GM12873 (cell line): Measurements from ENCODE around the gene FANCE.

Source experiments
- CTCF ChIP-seq: IDR thresholded peaks from 2 replicates; pipeline ENCODE4 v1.5.1; 2012; ENCODE audit warnings: low read depth, mild to moderate bottlenecking, moderate library complexity, low read length, control low read depth; ENCODE audit not compliant: insufficient read depth; ENCODE audit errors: missing control alignments

The FANCE gene

DNA sequence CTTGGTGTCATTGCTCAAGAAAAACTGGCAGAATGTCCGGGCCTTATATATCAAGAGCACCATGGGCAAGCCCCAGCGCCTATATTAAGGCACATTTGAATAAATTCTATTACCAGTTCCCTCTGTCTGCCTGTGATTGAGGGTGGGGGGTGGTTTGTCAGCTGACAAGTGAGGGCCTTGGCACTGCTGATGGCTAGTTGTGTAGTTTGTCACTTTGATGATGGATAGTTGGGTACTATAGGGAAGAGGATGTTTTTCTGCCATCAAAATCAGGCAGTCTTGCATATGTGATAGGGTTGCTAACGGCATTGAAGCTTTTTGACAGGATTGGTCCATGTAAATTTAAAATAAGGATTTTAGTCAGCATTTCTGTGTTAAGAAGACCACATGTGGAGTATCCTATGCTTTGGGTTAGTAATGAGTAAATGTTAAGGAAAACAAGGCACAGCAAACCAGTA, 18.6 kb downstream of the FANCE start:
- TF ChIP-seq CTCF: no peak

GRCh38 chr6:35471836-35472345, 19.8 kb downstream of the FANCE start:
- TF ChIP-seq CTCF: no peak

GRCh38 chr6:35473075-35473849, 21.1 kb downstream of the FANCE start:
- no peak for TF ChIP-seq CTCF

DNA sequence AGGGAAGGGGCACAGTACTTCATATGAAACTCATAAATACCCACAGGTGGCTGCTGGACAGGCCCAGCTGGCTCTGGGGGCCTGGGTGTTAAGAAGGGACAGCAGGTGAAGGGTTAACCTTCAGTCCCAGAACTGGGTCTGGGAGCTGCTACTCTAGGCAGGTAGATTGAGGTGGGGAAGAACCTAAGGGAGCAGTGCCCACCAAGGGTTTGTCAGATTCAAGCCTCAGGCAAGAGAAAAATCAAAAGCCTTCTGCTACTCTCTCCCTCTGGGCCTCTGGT, 21.7 kb downstream of the FANCE start:
- no peak for TF ChIP-seq CTCF

DNA sequence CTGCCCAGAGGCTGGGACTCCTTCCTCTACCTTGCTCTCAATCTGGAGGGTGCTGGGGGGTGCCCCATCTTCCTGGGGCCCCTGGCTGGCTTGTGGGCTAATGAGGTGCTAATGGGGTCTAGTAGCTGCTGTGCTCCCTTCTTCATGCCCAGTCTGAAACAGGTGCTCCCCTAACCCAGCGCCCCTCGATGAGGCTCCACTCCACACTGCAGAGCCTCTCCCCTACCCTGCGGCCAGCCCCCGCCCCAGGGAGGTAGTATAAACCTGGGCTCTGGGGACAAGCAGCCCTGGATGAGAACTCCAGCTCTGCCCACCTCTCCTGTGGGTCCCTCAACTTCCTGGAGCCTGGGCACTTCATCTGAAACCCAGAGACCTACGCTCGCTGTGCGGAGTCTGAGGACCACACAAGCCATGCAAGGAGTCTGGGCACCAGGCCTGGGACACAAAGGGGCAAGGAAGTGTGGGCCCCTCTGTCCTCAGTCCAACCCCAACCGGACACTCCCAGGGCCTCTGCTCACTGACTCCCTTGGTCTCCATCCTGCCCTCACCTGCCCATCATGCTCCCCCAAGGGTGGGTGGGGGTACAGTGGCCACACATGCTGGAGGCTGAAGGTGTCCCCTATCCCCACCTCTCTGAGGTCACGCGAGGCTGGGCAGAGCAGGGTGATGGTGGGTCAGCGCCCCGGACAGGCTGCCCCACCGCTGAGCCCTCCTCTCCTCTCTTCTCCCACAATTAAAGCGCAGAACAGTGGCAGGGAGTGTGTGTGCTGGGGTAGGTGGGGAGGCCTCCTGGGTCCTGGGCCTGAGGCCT, 22.2 kb downstream of the FANCE start:
- TF ChIP-seq CTCF: no peak

GRCh38 chr6:35474942-35475570, 22.9 kb downstream of the FANCE start:
- TF ChIP-seq CTCF: no peak

DNA sequence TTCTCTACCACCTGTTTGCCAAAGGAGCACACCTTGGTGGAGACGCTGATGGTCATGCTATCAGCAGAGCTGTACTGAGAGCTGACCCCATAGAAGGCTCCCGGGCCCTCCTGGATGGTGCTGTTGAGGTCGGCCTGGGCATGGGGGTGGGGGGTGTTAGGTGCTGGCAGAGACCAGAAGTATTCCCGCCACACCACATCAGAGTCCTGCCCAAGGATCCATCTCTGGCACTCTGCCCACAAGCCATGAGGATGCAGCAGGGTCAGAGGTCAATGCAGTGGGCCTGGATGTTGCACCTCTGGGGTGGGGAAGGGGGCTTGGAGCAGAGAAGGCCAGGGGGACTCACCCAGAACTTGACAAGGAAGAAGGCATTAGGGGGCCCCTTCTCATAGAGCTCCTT, 23.4 kb downstream of the FANCE start:
- no peak for TF ChIP-seq CTCF
